ENCODE data around the gene TNKS2.
A peak's percentile ranks its signal among the peaks of the same experiment; 100 is the strongest.

Gene TNKS2

GRCh38 chr10:91860885-91861284 is 62.7 kb downstream of the TNKS2 start:
- TF ChIP-seq CTCF (IDR thresholded peaks at IDR 0.05; ENCODE audit: control insufficient read depth, extremely low read depth, insufficient read depth) = no peak
- H3K4me3 ChIP-seq (ENCODE audit: low read depth, low read length) = no peak overlapping the region
- no peak for DNase-seq (ENCODE audit: low read depth)

GRCh38 chr10:91864099-91864498 is 65.9 kb downstream of the TNKS2 start:
- no peak for TF ChIP-seq CTCF (IDR thresholded peaks at IDR 0.05; ENCODE audit: control insufficient read depth, extremely low read depth, insufficient read depth)
- H3K4me3 ChIP-seq (ENCODE audit: low read depth, low read length) = no peak overlapping the region
- DNase-seq (ENCODE audit: low read depth) = peak; percentile 97

DNA sequence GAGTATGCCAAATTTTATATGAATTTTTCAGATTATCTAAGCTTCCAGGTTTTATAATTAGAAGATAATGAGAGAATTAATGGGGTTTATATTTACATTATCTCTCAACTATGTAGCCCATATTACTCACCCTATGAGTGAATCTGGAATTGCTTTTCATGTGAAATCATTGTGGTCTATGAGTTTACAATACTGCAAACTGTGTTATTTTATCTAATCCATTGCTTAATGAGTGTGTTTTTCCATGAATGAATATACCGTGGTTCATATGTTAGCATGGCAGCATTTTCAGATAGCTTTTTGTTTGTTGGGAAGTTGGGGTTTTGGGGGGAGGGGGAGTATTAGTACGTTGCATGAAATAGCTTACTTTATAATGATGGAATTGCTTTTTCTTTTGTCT is 66.5 kb downstream of the TNKS2 start:
- TF ChIP-seq CTCF (IDR thresholded peaks at IDR 0.05; ENCODE audit: control insufficient read depth, extremely low read depth, insufficient read depth) = no peak
- no peak overlapping the region for H3K4me3 ChIP-seq (ENCODE audit: low read depth, low read length)
- no peak for DNase-seq (ENCODE audit: low read depth)

GRCh38 chr10:91865562-91866081 is 67.4 kb downstream of the TNKS2 start:
- DNase-seq (ENCODE audit: low read depth) = no peak
- no peak overlapping the region for H3K4me3 ChIP-seq (ENCODE audit: low read depth, low read length)
- no peak for TF ChIP-seq CTCF (IDR thresholded peaks at IDR 0.05; ENCODE audit: control insufficient read depth, extremely low read depth, insufficient read depth)

DNA sequence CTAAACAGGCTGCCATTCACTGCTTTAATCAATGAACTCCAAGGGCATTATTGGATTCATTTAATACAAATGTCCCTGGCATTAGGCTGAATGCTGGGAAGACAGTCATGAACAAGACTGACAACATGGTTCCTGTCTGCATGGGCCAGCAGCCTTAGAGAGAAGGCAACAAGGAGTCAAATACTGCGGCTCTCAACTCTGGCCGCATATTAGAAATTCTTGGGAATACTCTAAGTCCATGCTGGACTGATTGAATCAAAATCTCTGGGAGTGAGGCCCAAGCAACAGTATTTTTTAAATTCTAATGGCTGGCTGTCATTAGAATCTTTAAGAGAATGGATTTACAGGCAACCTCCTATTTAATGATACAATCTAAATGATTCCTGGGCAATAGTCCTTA is 76.9 kb downstream of the TNKS2 start:
- no peak overlapping the region for H3K4me3 ChIP-seq (ENCODE audit: low read depth, low read length)
- TF ChIP-seq CTCF (IDR thresholded peaks at IDR 0.05; ENCODE audit: control insufficient read depth, extremely low read depth, insufficient read depth) = no peak
- no peak for DNase-seq (ENCODE audit: low read depth)

- no peak for TF ChIP-seq CTCF (IDR thresholded peaks at IDR 0.05; ENCODE audit: control insufficient read depth, extremely low read depth, insufficient read depth)
- H3K4me3 ChIP-seq (ENCODE audit: low read depth, low read length) = no peak overlapping the region
- no peak for DNase-seq (ENCODE audit: low read depth)
Observed at GRCh38 chr10:91875779-91876178, 77.6 kb downstream of the TNKS2 start.

DNA sequence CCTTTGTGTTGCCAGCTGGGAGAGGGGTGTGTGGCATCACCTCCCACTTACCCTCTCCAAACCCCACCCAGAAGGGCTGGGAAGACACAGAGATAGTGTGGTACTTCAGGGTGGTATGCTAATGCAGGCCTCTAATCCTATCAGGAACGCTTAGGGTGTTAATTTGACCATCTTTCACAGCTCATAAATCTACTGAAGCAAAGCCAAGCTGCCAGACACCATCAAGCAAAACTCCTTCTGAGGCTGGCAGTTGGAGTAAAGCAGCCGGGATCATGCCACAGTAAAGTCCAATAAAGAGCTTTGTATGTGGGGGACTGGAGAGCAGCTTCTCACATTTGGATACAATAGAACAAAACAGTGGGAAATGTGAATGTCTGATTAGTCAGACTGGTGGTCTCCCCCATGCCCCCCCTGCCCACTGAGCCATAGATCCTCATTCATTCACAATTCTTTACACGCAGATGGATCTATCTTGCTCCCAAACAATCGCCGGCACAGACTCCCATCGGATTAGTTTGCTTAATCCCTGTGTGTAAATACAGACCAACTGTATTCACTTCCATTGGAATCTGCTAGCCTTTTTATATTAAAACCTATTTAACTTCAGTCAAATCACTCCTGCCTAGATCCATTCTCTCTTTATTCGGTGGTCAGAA is 81.4 kb downstream of the TNKS2 start:
- TF ChIP-seq CTCF (IDR thresholded peaks at IDR 0.05; ENCODE audit: control insufficient read depth, extremely low read depth, insufficient read depth) = no peak
- H3K4me3 ChIP-seq (ENCODE audit: low read depth, low read length) = no peak overlapping the region
- no peak for DNase-seq (ENCODE audit: low read depth)
